ENCODE results near the gene CCDC68. TPM values are rescaled to one million over a fixed set of nuclear protein-coding genes. Genes with fewer than 3 reads are reported as not detected.
A peak's percentile ranks its signal among the peaks of the same experiment; 100 is the strongest.

The CCDC68 gene, protein sequence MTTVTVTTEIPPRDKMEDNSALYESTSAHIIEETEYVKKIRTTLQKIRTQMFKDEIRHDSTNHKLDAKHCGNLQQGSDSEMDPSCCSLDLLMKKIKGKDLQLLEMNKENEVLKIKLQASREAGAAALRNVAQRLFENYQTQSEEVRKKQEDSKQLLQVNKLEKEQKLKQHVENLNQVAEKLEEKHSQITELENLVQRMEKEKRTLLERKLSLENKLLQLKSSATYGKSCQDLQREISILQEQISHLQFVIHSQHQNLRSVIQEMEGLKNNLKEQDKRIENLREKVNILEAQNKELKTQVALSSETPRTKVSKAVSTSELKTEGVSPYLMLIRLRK
- under 1 TPM in 1 of 2 donors, not detected in 1; 0.74 TPM for total RNA-seq

DNA sequence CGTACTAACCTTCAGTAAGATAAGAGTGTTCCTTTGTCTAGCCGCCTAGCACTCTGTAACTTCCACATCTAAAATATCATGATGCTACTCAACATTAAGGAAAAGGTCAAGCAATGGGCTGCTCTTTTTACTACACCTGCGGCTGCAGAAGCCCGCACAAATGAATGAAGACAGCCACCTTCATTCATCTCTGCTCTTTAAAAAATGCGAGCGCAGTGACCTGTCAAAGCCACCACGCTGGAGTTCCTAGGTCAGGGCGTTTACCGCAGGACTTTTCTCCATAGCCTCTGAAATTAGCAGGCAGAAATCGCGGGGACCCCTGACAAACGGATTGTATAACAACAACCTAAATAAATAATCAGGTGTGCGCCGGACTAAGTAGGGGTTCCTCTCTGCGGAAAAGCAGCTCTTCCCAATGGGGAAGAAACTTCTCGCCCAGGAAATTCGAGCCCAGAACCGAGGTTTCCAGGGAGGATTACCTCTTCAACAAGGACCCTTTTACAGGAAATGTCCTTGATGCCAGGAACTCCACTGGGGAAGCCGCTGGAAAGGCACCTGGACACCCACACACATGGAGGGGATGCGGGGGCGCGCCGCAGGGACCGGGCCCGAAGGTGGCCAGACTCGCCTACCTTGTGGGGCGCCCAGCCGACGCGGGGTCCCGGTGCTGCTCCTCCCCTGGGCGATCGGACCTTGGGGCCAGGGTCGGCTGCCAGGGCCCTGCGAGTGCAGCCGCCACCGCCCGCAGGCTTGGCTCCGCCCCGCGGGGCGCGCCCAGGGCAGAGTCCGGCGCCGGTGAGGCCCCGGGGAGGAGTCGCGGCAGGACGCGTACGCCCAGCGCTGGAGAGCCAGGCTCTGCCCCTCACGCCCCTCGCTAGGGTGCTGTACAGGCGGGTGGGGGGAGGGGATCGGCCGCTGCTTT is at the start of gene CCDC68:
TSS of gene CCDC68 (minus strand) at position 758 of the 922 bp plus-strand sequence. CDS start 16,670 bp downstream, outside the sequence.
- H3K27me3 Mint-ChIP-seq: peaks cover 33 to 48% of the 10 kb centered on the region in 2 donors
- peak; percentile 60 to 67 for ATAC-seq
- peak within 1 kb of the TSS; percentile 12 for H3K4me3 Mint-ChIP-seq
- no peak within 1 kb of the TSS for H3K27ac Mint-ChIP-seq
- H3K36me3 Mint-ChIP-seq: no peaks in the 10 kb centered on the region
- no peaks in the 10 kb centered on the region for H3K4me1 Mint-ChIP-seq (ENCODE audit: low read depth in 2 of 2)
- DNase-seq (ENCODE audit: low spot score): no peak
- no peaks in the 10 kb centered on the region for H3K9me3 Mint-ChIP-seq

DNA sequence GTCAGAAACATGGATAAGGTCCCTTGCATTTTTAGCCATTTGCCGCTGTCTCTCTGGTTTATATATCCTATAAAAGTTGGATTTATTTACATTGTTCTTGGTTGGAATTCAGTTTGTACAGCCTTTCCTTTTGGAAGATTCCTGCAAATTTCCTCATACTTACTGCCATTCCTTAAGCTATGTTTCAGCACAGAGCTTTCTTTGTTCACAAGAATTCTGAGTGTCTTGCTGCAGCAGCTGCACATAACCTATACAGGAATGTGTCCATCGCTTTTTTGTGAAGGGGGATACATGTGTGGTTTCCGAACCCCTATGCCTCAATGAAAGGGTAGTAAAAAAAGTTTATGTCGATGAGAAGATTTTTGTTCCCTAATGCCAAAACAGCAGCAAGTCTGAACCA is 48.3 kb upstream of the CCDC68 start:
- H3K4me1 Mint-ChIP-seq (ENCODE audit: low read depth in 2 of 2): no peaks in the 10 kb centered on the region
- no peaks in the 10 kb centered on the region for H3K9me3 Mint-ChIP-seq
- H3K4me3 Mint-ChIP-seq: no peak overlapping the region
- DNase-seq (ENCODE audit: low spot score): no peak
- no peaks in the 10 kb centered on the region for H3K36me3 Mint-ChIP-seq
- no peak overlapping the region for H3K27ac Mint-ChIP-seq
- H3K27me3 Mint-ChIP-seq: peaks cover 26 to 27% of the 10 kb centered on the region in 2 donors
- no peak for ATAC-seq

DNA sequence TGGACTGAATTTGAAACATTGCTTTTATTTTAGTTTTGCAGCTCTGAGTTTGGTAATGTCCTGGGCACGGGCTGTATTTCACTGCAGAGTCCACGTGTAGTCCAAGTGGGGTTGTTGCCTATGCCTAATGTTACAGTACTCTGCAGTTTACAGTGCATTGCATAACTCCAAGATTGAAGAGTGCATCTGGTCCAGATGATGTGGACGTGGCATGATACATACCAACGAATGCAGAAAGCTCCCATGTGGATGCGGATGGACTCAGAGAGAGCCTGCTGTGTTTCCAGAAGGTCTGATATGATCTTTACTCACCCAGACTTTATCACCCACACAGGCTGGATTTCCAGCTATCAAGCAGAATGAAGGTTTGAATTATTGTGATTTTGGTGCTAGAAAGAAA is 44.4 kb upstream of the CCDC68 start:
- Mint-ChIP-seq H3K36me3 (no peaks in the 10 kb centered on the region), H3K4me1 (ENCODE audit: low read depth in 2 of 2) (no peaks in the 10 kb centered on the region), H3K4me3 (no peak overlapping the region), H3K9me3 (no peaks in the 10 kb centered on the region), H3K27me3 (peaks cover 17 to 18% of the 10 kb centered on the region in 2 donors), H3K27ac (no peak overlapping the region)
- DNase-seq (ENCODE audit: low spot score) (no peak), ATAC-seq (no peak)

DNA sequence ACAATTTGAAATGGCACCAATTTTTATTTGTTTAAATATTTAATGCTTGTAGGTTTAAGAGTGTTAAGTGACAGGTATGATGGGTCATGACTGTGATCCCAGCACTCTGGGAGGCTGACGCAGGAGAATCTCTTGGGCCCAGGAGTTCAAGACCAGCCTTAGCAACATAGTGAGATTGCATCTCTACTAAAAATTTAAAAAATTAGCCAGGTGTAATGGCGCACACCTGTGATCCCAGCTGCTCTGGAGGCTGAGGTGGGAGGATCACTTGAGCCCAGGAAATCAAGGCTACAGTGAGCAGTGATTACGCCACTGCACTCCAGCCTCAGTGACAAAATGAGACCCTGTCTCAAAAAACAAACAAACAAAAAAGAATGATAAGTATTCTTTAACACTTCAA is 43.0 kb upstream of the CCDC68 start:
- Mint-ChIP-seq H3K4me3 (no peak overlapping the region), H3K9me3 (no peaks in the 10 kb centered on the region), H3K4me1 (ENCODE audit: low read depth in 2 of 2) (no peaks in the 10 kb centered on the region), H3K27me3 (peaks cover 11 to 19% of the 10 kb centered on the region in 2 donors), H3K36me3 (no peaks in the 10 kb centered on the region), H3K27ac (no peak overlapping the region)
- ATAC-seq (no peak), DNase-seq (ENCODE audit: low spot score) (no peak)

GRCh38 chr18:55001394-55002024 is 42.2 kb upstream of the CCDC68 start:
- H3K36me3 Mint-ChIP-seq: no peaks in the 10 kb centered on the region
- H3K27me3 Mint-ChIP-seq: peaks cover 9 to 19% of the 10 kb centered on the region in 2 donors
- DNase-seq (ENCODE audit: low spot score) (no peak), ATAC-seq (no peak)
- H3K27ac Mint-ChIP-seq: no peak overlapping the region
- H3K4me1 Mint-ChIP-seq (ENCODE audit: low read depth in 2 of 2): no peaks in the 10 kb centered on the region
- H3K4me3 Mint-ChIP-seq: no peak overlapping the region
- no peaks in the 10 kb centered on the region for H3K9me3 Mint-ChIP-seq

DNA sequence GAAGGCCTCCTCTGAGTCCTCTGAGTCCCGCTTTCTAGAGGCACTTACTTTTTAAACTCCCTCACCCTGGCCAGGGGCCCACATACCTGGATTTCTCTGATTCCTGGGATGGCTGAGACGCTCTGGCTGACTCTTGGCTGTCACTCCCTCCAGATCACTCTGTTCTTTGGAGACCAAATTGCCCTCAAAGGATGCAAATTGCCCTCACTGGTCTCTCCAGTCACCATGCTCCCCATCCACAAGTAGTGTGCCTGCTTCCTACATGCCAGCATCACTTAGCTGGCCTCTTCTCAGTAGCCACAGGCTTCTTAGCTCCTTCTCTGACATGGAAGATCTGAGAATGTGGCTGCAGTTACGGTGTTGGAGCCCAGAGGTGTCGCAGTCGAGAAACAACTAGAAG is 41.3 kb upstream of the CCDC68 start:
- no peak overlapping the region for H3K4me3 Mint-ChIP-seq
- DNase-seq (ENCODE audit: low spot score): no peak
- no peaks in the 10 kb centered on the region for H3K36me3 Mint-ChIP-seq
- peaks cover 9 to 18% of the 10 kb centered on the region in 2 donors for H3K27me3 Mint-ChIP-seq
- no peak for ATAC-seq
- H3K4me1 Mint-ChIP-seq (ENCODE audit: low read depth in 2 of 2): no peaks in the 10 kb centered on the region
- H3K9me3 Mint-ChIP-seq: no peaks in the 10 kb centered on the region
- no peak overlapping the region for H3K27ac Mint-ChIP-seq

DNA sequence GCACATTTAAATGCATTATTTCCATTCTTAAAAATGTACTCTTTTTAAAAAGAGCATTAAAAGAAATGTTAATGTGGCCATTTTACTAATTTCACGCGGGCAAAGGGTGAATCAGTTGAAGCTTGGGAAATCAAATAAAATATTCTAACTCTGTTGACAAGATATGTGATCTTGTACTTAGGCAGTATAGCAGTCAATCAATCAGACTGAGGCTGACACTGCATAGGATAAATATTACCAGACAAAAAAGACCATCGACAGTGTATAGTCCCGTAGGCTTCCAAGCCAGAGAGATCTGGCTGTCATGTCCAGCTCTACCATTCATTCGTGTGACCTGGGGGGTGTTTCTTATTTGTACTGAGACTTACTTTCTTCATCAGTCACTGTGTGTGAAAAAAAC is 39.8 kb upstream of the CCDC68 start:
- peaks cover 7 to 13% of the 10 kb centered on the region in 2 donors for H3K27me3 Mint-ChIP-seq
- no peak for DNase-seq (ENCODE audit: low spot score)
- no peaks in the 10 kb centered on the region for H3K36me3 Mint-ChIP-seq
- no peaks in the 10 kb centered on the region for H3K9me3 Mint-ChIP-seq
- no peak for ATAC-seq
- H3K4me1 Mint-ChIP-seq (ENCODE audit: low read depth in 2 of 2): no peaks in the 10 kb centered on the region
- no peak overlapping the region for H3K27ac Mint-ChIP-seq
- no peak overlapping the region for H3K4me3 Mint-ChIP-seq

GRCh38 chr18:54995421-54996143 is 36.3 kb upstream of the CCDC68 start:
- Mint-ChIP-seq H3K27ac (no peak overlapping the region), H3K27me3 (peaks cover 14 to 37% of the 10 kb centered on the region in 2 donors), H3K4me1 (ENCODE audit: low read depth in 2 of 2) (no peaks in the 10 kb centered on the region), H3K36me3 (no peaks in the 10 kb centered on the region), H3K9me3 (no peaks in the 10 kb centered on the region), H3K4me3 (no peak overlapping the region)
- DNase-seq (ENCODE audit: low spot score): no peak
- no peak for ATAC-seq

DNA sequence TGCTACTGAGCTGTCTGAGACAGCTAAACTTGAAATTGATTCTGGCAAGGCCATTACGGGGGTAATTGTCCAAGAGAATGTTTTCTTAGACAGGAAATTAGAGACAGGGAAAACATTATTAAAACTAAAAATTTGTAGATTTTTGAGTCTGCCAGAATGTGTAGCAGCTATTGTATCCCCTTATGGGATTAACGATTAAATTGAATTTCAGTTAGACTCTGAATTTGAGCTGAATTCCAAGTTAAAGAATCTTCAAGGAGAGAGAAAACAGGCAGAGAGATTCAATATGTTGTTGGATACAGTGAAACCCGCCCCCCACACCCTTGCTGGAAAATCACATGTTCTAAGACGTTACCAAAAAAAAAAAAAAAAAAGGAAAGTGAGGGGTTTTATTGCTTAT is 32.7 kb upstream of the CCDC68 start:
- H3K27ac Mint-ChIP-seq: no peak overlapping the region
- H3K4me3 Mint-ChIP-seq: no peak overlapping the region
- no peaks in the 10 kb centered on the region for H3K4me1 Mint-ChIP-seq (ENCODE audit: low read depth in 2 of 2)
- peaks cover 10 to 24% of the 10 kb centered on the region in 2 donors for H3K27me3 Mint-ChIP-seq
- DNase-seq (ENCODE audit: low spot score) (no peak), ATAC-seq (no peak)
- H3K36me3 Mint-ChIP-seq: no peaks in the 10 kb centered on the region
- no peaks in the 10 kb centered on the region for H3K9me3 Mint-ChIP-seq

- H3K9me3 Mint-ChIP-seq: no peaks in the 10 kb centered on the region
- H3K27ac Mint-ChIP-seq: no peak overlapping the region
- ATAC-seq (no peak), DNase-seq (ENCODE audit: low spot score) (no peak)
- no peaks in the 10 kb centered on the region for H3K36me3 Mint-ChIP-seq
- no peaks in the 10 kb centered on the region for H3K4me1 Mint-ChIP-seq (ENCODE audit: low read depth in 2 of 2)
- H3K4me3 Mint-ChIP-seq: no peak overlapping the region
- H3K27me3 Mint-ChIP-seq: peaks cover 0 to 7% of the 10 kb centered on the region in 2 donors
Measured at GRCh38 chr18:54984908-54985307, 25.6 kb upstream of the CCDC68 start.

DNA sequence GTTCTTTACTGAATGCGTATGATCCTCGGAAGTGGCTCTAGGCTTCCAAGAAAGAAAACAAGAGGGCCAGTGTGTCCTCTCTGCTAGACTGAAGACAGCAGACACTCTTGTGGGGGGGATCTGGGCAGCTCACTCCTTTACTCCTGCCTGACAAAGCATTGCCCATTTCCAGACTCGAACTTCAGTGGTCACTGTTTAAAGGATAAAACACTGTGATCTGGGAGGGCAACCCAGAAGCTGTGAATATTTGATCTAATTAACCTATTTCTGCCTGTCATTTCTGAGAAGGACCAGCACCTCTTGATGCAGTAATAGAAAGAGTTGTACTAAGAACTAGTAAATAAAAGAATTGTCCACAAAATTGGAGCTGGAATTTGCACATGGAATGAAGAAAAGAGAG is 24.5 kb upstream of the CCDC68 start:
- DNase-seq (ENCODE audit: low spot score) (no peak), ATAC-seq (no peak)
- H3K4me3 Mint-ChIP-seq: no peak overlapping the region
- peaks cover 0 to 7% of the 10 kb centered on the region in 2 donors for H3K27me3 Mint-ChIP-seq
- no peak overlapping the region for H3K27ac Mint-ChIP-seq
- H3K36me3 Mint-ChIP-seq: no peaks in the 10 kb centered on the region
- no peaks in the 10 kb centered on the region for H3K4me1 Mint-ChIP-seq (ENCODE audit: low read depth in 2 of 2)
- no peaks in the 10 kb centered on the region for H3K9me3 Mint-ChIP-seq

- Mint-ChIP-seq H3K36me3 (no peaks in the 10 kb centered on the region), H3K9me3 (no peaks in the 10 kb centered on the region), H3K4me1 (ENCODE audit: low read depth in 2 of 2) (no peaks in the 10 kb centered on the region), H3K4me3 (no peak overlapping the region), H3K27ac (no peak overlapping the region), H3K27me3 (peaks cover 5 to 9% of the 10 kb centered on the region in 2 donors)
- DNase-seq (ENCODE audit: low spot score) (no peak), ATAC-seq (peak in 1 of 2 donors; percentile 62)
Measured at GRCh38 chr18:54983041-54983686, 23.9 kb upstream of the CCDC68 start.

- Mint-ChIP-seq H3K36me3 (no peaks in the 10 kb centered on the region), H3K9me3 (no peaks in the 10 kb centered on the region), H3K4me3 (no peak overlapping the region), H3K27me3 (peaks cover 5 to 9% of the 10 kb centered on the region in 2 donors), H3K4me1 (ENCODE audit: low read depth in 2 of 2) (no peaks in the 10 kb centered on the region), H3K27ac (no peak overlapping the region)
- ATAC-seq: no peak
- no peak for DNase-seq (ENCODE audit: low spot score)
Measured at GRCh38 chr18:54981076-54981475, 21.8 kb upstream of the CCDC68 start.

Data from natural killer cell treated with Interleukin-12 subunit alpha and Interleukin-12 subunit beta and Interleukin-15 and Interleukin-18, amount 100 ng/mL, for 72 hours (primary cell).